RKO (cell line): ENCODE results near the gene GUCA2A.

Experiments
- DNase-seq: peaks from one replicate; pipeline ENCODE4 v3.0.0-alpha.2; 2016; ENCODE audit warnings: low spot score

GUCA2A gene

GRCh38 chr1:42176902-42177519 lies 12.5 kb upstream of the GUCA2A start:
- peak; percentile 60 for DNase-seq

- no peak for DNase-seq
These were observed 10.9 kb upstream of the GUCA2A start for GRCh38 chr1:42175314-42176054.

- no peak for DNase-seq
These were observed 9.6 kb upstream of the GUCA2A start for GRCh38 chr1:42173961-42174735.

DNA sequence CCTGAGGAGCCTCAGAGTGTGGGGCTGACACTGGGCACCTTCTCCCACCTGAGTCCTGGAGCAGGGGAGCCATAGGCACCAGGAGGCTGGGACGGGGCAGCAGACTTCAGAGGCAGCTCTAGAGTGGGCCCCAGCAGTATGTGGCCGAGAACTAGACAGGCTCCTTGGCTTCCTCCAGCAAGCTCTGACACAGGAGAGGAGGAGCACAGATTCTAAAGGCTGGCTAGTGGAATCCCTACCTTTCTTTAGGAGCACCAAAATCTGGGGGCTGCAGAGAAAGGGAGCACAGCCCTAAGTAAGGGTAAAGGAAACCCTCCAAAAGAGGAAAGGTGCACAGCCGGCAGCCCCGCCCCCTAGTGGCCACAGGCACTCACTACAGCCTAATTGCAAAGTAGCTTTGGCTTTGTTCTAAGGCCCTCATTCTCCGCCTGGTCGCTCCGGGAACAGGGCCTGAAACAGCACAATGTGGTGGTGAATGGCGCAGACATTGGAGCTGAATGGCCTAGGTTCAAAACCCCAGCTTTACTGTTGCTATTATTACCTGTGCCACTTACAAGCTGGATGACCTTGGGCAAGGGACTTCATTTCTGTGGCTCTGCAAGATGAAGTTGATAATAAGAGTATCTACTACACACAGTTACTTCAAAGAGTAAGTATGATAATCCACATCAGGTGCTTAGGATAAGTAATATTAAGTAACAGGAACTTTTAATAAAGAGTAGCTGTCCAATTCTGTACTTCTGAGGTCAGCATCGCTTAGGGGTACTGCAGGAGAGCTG lies 8.8 kb upstream of the GUCA2A start:
- DNase-seq: peak; percentile 61

GRCh38 chr1:42172381-42173133 lies 8.0 kb upstream of the GUCA2A start:
- DNase-seq: no peak

- DNase-seq: no peak
These were observed 7.2 kb upstream of the GUCA2A start for GRCh38 chr1:42171679-42172266.

GRCh38 chr1:42170779-42171621 lies 6.5 kb upstream of the GUCA2A start:
- no peak for DNase-seq

- DNase-seq: no peak
These were observed 4.2 kb upstream of the GUCA2A start for GRCh38 chr1:42168763-42169162.

GRCh38 chr1:42168391-42168670 lies 3.8 kb upstream of the GUCA2A start:
- DNase-seq: no peak

GRCh38 chr1:42167611-42168390 lies 3.3 kb upstream of the GUCA2A start:
- DNase-seq: no peak

DNA sequence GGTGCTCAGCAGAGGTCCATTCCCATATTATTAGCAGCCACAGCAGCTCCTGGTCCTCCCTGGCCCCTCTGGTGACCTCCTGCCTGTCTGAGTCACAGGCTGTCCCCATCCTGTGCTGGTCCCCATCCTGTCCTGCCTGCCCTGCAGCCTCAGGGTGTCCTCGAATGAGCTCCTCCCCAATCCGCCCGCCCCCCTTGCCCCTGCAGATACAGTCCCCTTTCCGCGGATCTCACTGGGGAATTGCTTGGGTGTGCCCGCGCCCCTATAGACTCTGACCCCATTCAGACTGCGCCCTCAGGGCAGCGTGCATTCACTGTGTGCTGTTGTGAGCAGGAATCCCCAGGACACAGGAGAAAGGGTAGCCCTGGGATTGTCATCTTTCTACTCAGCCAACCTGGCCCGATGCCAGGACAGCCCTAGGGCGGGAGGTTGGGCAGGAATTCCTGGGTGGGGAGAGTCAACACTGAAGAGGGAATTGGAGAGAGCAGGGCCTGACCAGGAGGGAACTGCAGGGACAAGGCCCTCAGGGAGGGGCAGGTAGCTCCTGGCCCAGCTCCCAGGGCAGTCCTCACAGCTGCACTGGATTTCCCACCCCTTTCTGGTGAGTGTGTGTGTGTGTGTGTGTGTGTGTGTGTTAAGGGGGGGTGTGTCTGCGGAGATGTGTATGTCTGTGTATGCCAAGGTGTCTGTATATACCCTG lies 1.1 kb upstream of the GUCA2A start:
- DNase-seq: no peak

DNA sequence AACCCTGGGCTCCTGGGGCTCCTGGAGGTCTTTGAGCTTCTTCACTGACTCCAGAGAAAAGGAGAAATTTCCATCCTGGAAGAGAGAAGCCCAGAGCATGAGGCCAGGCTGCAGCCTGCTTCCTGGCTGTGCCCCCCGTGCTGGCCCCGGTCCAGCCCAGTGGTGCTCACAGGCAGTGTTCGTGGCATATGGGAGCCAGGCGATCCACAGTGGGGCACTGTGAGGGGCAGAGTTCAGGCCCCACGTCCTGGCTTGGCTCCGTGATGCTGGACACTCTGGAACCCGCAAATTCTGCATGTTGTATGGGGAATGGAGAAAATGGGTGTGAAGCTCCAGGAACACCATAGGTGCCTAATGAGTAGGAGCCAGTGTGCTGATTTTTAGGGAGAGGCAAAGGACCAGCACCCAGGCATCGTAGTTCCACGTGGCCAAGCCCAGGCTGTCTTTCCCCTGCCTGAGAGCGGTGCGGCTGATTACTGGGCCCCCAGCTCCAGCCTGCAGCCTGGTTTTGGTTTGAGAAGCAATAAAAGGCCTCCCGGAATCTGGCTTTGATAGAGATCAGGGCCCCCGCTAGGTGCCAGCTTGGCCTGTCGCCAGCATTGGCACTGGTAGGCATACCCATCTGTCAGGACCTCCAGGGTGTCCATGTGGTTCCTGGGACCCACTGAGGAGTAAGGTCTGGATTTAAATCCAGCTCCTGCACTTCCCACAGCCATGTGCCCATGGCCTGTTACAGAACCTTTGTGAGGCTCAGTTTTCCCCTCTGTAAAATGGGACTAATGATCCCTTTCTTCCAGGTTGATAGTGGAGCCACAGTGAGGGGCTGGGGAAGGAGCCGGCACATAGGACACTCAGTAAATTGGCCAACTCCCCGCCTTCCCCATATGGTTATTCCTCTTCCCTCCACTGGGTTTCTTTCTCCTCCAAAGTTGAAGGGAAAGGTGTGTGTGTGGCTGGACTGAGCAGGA lies 725 bp downstream of the GUCA2A start:
- DNase-seq: no peak

- no peak for DNase-seq
These were observed 1.4 kb downstream of the GUCA2A start for GRCh38 chr1:42163114-42163513.

DNA sequence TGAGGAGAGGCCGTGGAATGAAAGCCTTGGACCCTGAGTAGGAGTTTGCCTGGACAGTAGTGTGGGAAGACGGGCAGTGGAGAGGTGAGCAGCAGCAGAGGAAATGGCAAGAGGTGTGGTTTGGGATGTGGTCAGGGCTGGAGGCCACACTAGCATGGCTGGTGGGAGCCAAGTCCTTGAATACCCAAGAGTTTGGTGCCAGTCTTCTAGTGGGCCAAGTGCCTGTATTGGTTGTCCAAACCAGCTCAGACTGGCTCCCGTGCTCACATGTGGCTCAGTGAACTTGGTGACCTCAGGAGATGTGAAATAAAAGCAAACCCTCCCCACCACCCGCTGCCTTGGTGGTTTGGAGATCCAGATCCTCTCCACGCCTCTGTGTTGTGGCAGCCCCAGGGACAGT lies 2.4 kb downstream of the GUCA2A start:
- DNase-seq: no peak

GRCh38 chr1:42158189-42158588 lies 6.4 kb downstream of the GUCA2A start:
- DNase-seq: no peak

GRCh38 chr1:42157667-42158066 lies 6.9 kb downstream of the GUCA2A start:
- no peak for DNase-seq

DNA sequence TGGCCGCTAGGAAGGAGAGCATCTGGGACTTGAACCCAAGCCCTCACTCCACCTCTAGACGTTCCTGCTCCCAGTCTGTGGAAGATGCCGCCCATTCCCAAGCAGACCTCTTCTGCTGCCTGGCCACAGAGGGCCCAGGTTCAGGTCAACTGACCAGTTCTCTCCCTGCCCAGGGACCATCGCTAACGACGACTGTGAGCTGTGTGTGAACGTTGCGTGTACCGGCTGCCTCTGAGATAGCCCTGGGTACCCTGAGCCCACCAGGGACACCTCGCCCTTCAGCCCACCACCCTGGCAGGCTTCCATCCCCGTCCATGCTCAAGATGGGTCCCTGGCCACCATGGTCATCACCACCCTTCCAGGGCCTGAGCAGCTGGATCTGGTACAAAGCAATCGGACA lies 9.2 kb downstream of the GUCA2A start:
- no peak for DNase-seq

- no peak for DNase-seq
These were observed 9.9 kb downstream of the GUCA2A start for GRCh38 chr1:42154685-42155084.
